ENCODE results near the gene DGCR8.

Gene DGCR8

GRCh38 chr22:20085651-20086050, 5.6 kb downstream of the DGCR8 start:
- TF ChIP-seq CTCF (IDR thresholded peaks at IDR 0.05; ENCODE audit: insufficient read depth, low read length, poor library complexity, severe bottlenecking) (no peak), EZH2phosphoT487 (conservative IDR thresholded peaks at IDR 0.05; ENCODE audit: low read length) (no peak)
- no peaks in the 10 kb centered on the region for H3K27me3 ChIP-seq (ENCODE audit: low read length)
- no peak overlapping the region for H3K4me2 ChIP-seq (ENCODE audit: low read depth, low read length, poor library complexity, severe bottlenecking)
- no peaks in the 10 kb centered on the region for H3F3A ChIP-seq (ENCODE audit: insufficient read depth)
- H4K20me1 ChIP-seq (ENCODE audit: low read depth, low read length) = no peaks in the 10 kb centered on the region
- no peak overlapping the region for H2AFZ ChIP-seq (ENCODE audit: low read depth, low read length, severe bottlenecking)
- H3K9ac ChIP-seq (ENCODE audit: low read length) = no peak overlapping the region
- no peaks in the 10 kb centered on the region for H3K36me3 ChIP-seq (ENCODE audit: low read length)
- no peaks in the 10 kb centered on the region for H3K9me3 ChIP-seq (ENCODE audit: insufficient read depth, low read length)
- no peak overlapping the region for H3K4me3 ChIP-seq (ENCODE audit: insufficient read depth, low read length, poor library complexity, severe bottlenecking)
- H3K79me2 ChIP-seq (ENCODE audit: insufficient read depth, low read length) = peaks cover 52% of the 10 kb centered on the region
- H3K9me2 ChIP-seq (replicated peaks; ENCODE audit: insufficient read depth, low read length) = no peaks in the 10 kb centered on the region
- no peak overlapping the region for H3K27ac ChIP-seq (ENCODE audit: low read depth, low read length)

GRCh38 chr22:20086101-20086599, 6.1 kb downstream of the DGCR8 start:
- Histone ChIP-seq H4K20me1 (ENCODE audit: low read depth, low read length) (no peaks in the 10 kb centered on the region), H3K4me3 (ENCODE audit: insufficient read depth, low read length, poor library complexity, severe bottlenecking) (no peak overlapping the region)
- no peak for TF ChIP-seq EZH2phosphoT487 (conservative IDR thresholded peaks at IDR 0.05; ENCODE audit: low read length)
- no peak for TF ChIP-seq CTCF (IDR thresholded peaks at IDR 0.05; ENCODE audit: insufficient read depth, low read length, poor library complexity, severe bottlenecking)

GRCh38 chr22:20086763-20087162, 6.7 kb downstream of the DGCR8 start:
- Histone ChIP-seq H3K36me3 (ENCODE audit: low read length) (no peaks in the 10 kb centered on the region), H3K9me3 (ENCODE audit: insufficient read depth, low read length) (no peaks in the 10 kb centered on the region), H4K20me1 (ENCODE audit: low read depth, low read length) (no peaks in the 10 kb centered on the region), H3K79me2 (ENCODE audit: insufficient read depth, low read length) (peaks cover 41% of the 10 kb centered on the region), H3K27me3 (ENCODE audit: low read length) (no peaks in the 10 kb centered on the region), H3F3A (ENCODE audit: insufficient read depth) (no peaks in the 10 kb centered on the region), H3K27ac (ENCODE audit: low read depth, low read length) (no peak overlapping the region), H3K9me2 (replicated peaks; ENCODE audit: insufficient read depth, low read length) (no peaks in the 10 kb centered on the region), H3K4me2 (ENCODE audit: low read depth, low read length, poor library complexity, severe bottlenecking) (no peak overlapping the region), H2AFZ (ENCODE audit: low read depth, low read length, severe bottlenecking) (no peak overlapping the region), H3K4me3 (ENCODE audit: insufficient read depth, low read length, poor library complexity, severe bottlenecking) (no peak overlapping the region), H3K9ac (ENCODE audit: low read length) (no peak overlapping the region)
- TF ChIP-seq EZH2phosphoT487 (conservative IDR thresholded peaks at IDR 0.05; ENCODE audit: low read length) = no peak

More at GRCh38 chr22:20086101-20086599, 6.1 kb downstream of the DGCR8 start:
- Histone ChIP-seq H3K4me2 (ENCODE audit: low read depth, low read length, poor library complexity, severe bottlenecking) (no peak overlapping the region), H3K9me3 (ENCODE audit: insufficient read depth, low read length) (no peaks in the 10 kb centered on the region), H3K27ac (ENCODE audit: low read depth, low read length) (no peak overlapping the region), H3F3A (ENCODE audit: insufficient read depth) (no peaks in the 10 kb centered on the region), H3K9me2 (replicated peaks; ENCODE audit: insufficient read depth, low read length) (no peaks in the 10 kb centered on the region), H2AFZ (ENCODE audit: low read depth, low read length, severe bottlenecking) (no peak overlapping the region), H3K9ac (ENCODE audit: low read length) (no peak overlapping the region), H3K27me3 (ENCODE audit: low read length) (no peaks in the 10 kb centered on the region), H3K79me2 (ENCODE audit: insufficient read depth, low read length) (peaks cover 47% of the 10 kb centered on the region), H3K36me3 (ENCODE audit: low read length) (no peaks in the 10 kb centered on the region)

GRCh38 chr22:20087319-20088262, 7.5 kb downstream of the DGCR8 start:
- Histone ChIP-seq H4K20me1 (ENCODE audit: low read depth, low read length) (no peaks in the 10 kb centered on the region), H3K27me3 (ENCODE audit: low read length) (no peaks in the 10 kb centered on the region), H3K27ac (ENCODE audit: low read depth, low read length) (no peak overlapping the region), H2AFZ (ENCODE audit: low read depth, low read length, severe bottlenecking) (no peak overlapping the region), H3K4me2 (ENCODE audit: low read depth, low read length, poor library complexity, severe bottlenecking) (no peak overlapping the region), H3K9ac (ENCODE audit: low read length) (no peak overlapping the region), H3K4me3 (ENCODE audit: insufficient read depth, low read length, poor library complexity, severe bottlenecking) (no peak overlapping the region), H3F3A (ENCODE audit: insufficient read depth) (no peaks in the 10 kb centered on the region), H3K36me3 (ENCODE audit: low read length) (no peaks in the 10 kb centered on the region), H3K79me2 (ENCODE audit: insufficient read depth, low read length) (peaks cover 35% of the 10 kb centered on the region), H3K9me2 (replicated peaks; ENCODE audit: insufficient read depth, low read length) (no peaks in the 10 kb centered on the region), H3K9me3 (ENCODE audit: insufficient read depth, low read length) (no peaks in the 10 kb centered on the region)
- no peak for TF ChIP-seq EZH2phosphoT487 (conservative IDR thresholded peaks at IDR 0.05; ENCODE audit: low read length)

Data from SU-DHL-6 (cell line).